Psoas muscle (tissue), 8 donors: ENCODE measurements around the gene TPI1. TPM values are rescaled to one million over a fixed set of nuclear protein-coding genes. Genes with fewer than 3 reads are reported as not detected.

Experiments
- ATAC-seq, 4 donors: fragments of 200-7000 bp; cut with Tn5 transposase; one replicate each; pipeline ENCODE4 v1.9.1; 2020; ENCODE audit warnings: moderate library complexity in 3 of 4, mild to moderate bottlenecking in 2 of 4
- DNase-seq, 2 donors: peaks; one replicate each; pipeline ENCODE4 v3.0.0-alpha.2; 2020
- H3K27ac ChIP-seq: fragments of 200-600 bp; one replicate; pipeline ENCODE4 v1.8.0; 2022
- H3K27me3 ChIP-seq, 3 donors: fragments of 200-600 bp in 1 of 3; one replicate each; pipeline versions ENCODE4 v1.6.1 to v1.8.0; 2013 to 2022; ENCODE audit warnings: low read length in 2 of 3, mild to moderate bottlenecking in 2 of 3, moderate library complexity in 1 of 3; ENCODE audit not compliant: insufficient read depth in 3 of 3
- H3K36me3 ChIP-seq, 2 donors: fragments of 200-600 bp in 1 of 2; one replicate each; pipeline versions ENCODE4 v1.6.1 to v1.8.0; 2013 to 2022; ENCODE audit warnings: low read depth in 1 of 2, mild to moderate bottlenecking in 1 of 2, moderate library complexity in 1 of 2; ENCODE audit not compliant: insufficient read depth in 1 of 2
- H3K4me1 ChIP-seq: fragments of 200-600 bp; one replicate; pipeline ENCODE4 v1.8.0; 2022
- H3K4me3 ChIP-seq: fragments of 200-600 bp; one replicate; pipeline ENCODE4 v1.8.0; 2022; ENCODE audit warnings: mild to moderate bottlenecking
- H3K9me3 ChIP-seq: fragments of 200-600 bp; one replicate; pipeline ENCODE4 v1.8.0; 2022
- WGBS, 3 donors: extraction: QIAGEN DNeasy Blood & Tissue Kit; methylation state at CpG; one replicate each; pipeline versions ENCODE4 v1.1.6 to v1.1.7; 2013; 5-methylcytosine and 5-hydroxymethylcytosine counted together
- intact Hi-C, 2 donors: fragments of 100-400 bp; cut with DNase I; formaldehyde crosslinking; loops; one replicate each; pipeline versions ENCODE4 v1.11.0 to v1.14.2; 2022
- polyA plus RNA-seq, 3 donors: library from polyadenylated mRNA; stranded (reverse); fragments of 200-250 nt; gene quantifications; one replicate each; pipeline ENCODE4 v1.2.3, GENCODE V29; 2013
- total RNA-seq, 4 donors: library from RNA; stranded (reverse); fragmentation: NEBNext Ultra II Directional in 2 of 4; extraction: Animal tissue kit (Norgen Biotek cat#: 25700) in 2 of 4; gene quantifications; one replicate each; pipeline versions ENCODE4 v1.2.1 to v1.2.4, GENCODE V29; 2021 to 2023
- TF ChIP-seq, protein P1 (sequence below): fragments of 200-600 bp; IDR thresholded peaks from one replicate; pipeline ENCODE4 v1.8.0; 2022; ENCODE audit warnings: antibody characterized with exemption
- donor health status: healthy with polysubstance abuse.
- donor health status: DM: no; HTN: no; CAD: no; lungs with moderate emphysema.
- donor health status: Bipolar disorder and iron deficiency.
- donor health status: healthy.
- donor health status: DM: yes; HTN: yes; CAD: no.
- donor health status: DM: no; HTN: no; CAD: no.
- donor health status: DM: no; HTN: no; CAD: no.
- donor health status: DM: yes; HTN: yes; CAD: no.

The TPI1 gene
- total and polyA plus RNA-seq, 7 donors, result 537 to 952 (median 699) TPM

DNA sequence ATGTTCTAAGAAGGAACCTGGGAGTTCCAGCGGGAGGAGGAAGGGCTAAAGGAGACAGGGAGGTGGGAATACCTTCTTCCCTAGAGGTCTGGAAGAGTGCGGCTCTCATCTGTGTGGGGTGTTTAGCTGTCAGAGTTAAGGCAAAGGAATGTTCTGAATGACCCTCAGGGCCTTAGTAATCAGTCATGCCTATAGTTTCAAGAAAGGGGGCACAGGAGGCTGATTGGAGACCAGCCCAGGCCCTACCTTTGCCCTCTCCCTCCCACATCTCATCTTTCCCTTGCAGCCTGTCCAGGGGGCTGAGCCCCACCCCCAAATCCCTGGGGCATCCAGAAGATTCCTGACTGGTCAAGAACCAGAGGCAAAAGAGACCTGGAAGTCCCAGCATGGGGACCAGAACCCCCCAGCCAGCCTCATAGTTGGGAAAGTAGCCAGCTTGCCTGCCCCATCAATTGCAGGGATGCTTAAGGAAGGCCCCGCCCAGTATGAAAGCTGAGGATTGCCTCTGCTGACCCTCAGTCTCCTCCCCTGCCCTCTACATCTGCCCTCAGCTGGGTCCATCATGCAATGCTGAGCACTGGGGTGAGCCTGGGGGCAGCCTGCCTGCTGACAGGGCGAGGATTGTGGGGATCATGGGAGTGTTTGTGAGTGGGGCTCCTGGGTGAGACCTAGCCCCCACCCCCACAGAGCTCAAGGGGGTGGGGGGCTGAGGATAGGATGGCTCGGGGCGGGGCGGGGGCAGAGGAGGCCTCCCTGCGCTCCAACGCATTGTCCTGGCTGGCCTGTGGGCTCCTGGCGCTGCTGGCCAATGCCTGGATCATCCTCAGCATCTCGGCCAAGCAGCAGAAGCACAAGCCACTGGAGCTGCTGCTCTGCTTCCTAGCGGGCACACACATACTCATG is 43.9 kb upstream of the TPI1 start:
- no peak for DNase-seq
- WGBS, 3 donors, result 72 to 79% (median 78%) methylated on average over 12 of the region's 12 CpGs
- peaks cover 3% of the 10 kb centered on the region for H3K4me1 ChIP-seq

DNA sequence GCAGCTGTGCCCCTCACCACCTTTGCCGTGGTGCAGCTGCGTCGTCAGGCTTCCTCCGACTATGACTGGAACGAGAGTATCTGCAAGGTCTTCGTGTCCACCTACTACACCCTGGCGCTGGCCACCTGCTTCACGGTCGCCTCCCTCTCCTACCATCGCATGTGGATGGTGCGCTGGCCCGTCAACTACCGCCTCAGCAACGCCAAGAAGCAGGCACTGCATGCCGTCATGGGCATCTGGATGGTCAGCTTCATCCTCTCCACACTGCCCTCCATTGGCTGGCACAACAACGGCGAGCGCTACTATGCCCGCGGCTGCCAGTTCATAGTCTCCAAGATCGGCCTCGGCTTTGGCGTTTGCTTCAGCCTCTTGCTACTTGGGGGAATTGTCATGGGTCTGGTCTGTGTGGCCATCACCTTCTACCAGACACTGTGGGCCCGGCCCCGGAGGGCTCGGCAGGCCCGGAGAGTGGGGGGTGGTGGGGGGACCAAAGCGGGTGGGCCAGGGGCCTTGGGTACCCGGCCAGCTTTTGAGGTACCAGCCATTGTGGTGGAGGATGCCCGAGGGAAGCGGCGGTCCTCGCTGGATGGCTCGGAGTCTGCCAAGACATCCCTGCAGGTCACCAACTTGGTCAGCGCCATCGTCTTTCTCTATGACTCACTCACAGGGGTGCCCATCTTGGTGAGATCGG is 43.1 kb upstream of the TPI1 start:
- Histone ChIP-seq H3K27ac (no peak overlapping the region), H3K9me3 (no peaks in the 10 kb centered on the region), H3K36me3 (no peaks in the 10 kb centered on the region), H3K4me1 (peaks cover 3% of the 10 kb centered on the region), H3K4me3 (no peak overlapping the region), H3K27me3 (peaks cover 0 to 68% (median 17%) of the 10 kb centered on the region in 3 donors)
- ATAC-seq, result no peak
- WGBS, 3 donors, result 73 to 84% (median 82%) methylated on average over 32 to 37 of the region's 37 CpGs
- intact Hi-C loops, result loop anchor here in 1 of 2 donors (10.0 kb wide), 1 partner anchor 69 kb away; the partner anchor contains the start of gene MLF2
- TF ChIP-seq, protein P1, sequence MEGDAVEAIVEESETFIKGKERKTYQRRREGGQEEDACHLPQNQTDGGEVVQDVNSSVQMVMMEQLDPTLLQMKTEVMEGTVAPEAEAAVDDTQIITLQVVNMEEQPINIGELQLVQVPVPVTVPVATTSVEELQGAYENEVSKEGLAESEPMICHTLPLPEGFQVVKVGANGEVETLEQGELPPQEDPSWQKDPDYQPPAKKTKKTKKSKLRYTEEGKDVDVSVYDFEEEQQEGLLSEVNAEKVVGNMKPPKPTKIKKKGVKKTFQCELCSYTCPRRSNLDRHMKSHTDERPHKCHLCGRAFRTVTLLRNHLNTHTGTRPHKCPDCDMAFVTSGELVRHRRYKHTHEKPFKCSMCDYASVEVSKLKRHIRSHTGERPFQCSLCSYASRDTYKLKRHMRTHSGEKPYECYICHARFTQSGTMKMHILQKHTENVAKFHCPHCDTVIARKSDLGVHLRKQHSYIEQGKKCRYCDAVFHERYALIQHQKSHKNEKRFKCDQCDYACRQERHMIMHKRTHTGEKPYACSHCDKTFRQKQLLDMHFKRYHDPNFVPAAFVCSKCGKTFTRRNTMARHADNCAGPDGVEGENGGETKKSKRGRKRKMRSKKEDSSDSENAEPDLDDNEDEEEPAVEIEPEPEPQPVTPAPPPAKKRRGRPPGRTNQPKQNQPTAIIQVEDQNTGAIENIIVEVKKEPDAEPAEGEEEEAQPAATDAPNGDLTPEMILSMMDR, result no peak
- no peak for DNase-seq

More for the DNA sequence above, 43.9 kb upstream of the TPI1 start:
- intact Hi-C loops, result loop anchor here in 1 of 2 donors (10.0 kb wide), 1 partner anchor 69 kb away; the partner anchor contains the start of gene MLF2
- no peak overlapping the region for H3K4me3 ChIP-seq
- H3K27ac ChIP-seq, result no peak overlapping the region
- peaks cover 0 to 60% (median 11%) of the 10 kb centered on the region in 3 donors for H3K27me3 ChIP-seq
- no peaks in the 10 kb centered on the region for H3K9me3 ChIP-seq
- TF ChIP-seq, protein P1, result no peak
- no peaks in the 10 kb centered on the region for H3K36me3 ChIP-seq
- no peak for ATAC-seq

DNA sequence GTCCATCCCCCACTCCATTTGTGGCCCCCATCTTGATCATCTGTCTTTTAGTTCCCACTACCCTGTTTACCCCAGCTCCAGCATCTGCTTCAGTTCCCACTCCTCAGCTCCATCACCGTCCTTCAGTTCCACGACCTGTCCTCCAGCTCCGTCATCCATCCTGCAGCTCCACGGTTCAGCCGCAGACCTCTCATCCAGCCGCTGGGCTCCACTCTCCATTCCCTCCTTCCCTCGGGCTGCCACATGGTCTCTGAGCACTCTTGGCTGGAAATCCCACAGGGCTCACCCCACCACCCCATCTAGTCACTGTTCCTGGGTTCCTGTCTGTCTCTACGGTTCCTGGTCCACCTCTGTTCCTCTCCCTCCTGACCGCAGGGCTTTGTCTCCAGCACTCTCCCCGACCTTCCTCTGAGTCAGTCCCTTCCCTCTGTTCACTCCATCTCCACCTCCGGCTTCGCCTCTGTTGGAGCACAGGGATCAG is 42.4 kb upstream of the TPI1 start:
- H3K4me3 ChIP-seq, result no peak overlapping the region
- DNase-seq (no peak), ATAC-seq (no peak)
- 46 to 56% (median 46%) methylated on average over 12 of the region's 12 CpGs for whole genome bisulfite sequencing, 3 donors
- no peaks in the 10 kb centered on the region for H3K36me3 ChIP-seq
- H3K27me3 ChIP-seq, result peaks cover 0 to 73% (median 15%) of the 10 kb centered on the region in 3 donors
- TF ChIP-seq, protein P1, result no peak
- H3K9me3 ChIP-seq, result no peaks in the 10 kb centered on the region
- peaks cover 3% of the 10 kb centered on the region for H3K4me1 ChIP-seq
- intact Hi-C loops, result loop anchor here (5.0 to 10.0 kb wide), 3 partner anchors 70 to 208 kb away; partner anchors contain the start of gene MLF2 (in 2 of the 2)
- no peak overlapping the region for H3K27ac ChIP-seq

DNA sequence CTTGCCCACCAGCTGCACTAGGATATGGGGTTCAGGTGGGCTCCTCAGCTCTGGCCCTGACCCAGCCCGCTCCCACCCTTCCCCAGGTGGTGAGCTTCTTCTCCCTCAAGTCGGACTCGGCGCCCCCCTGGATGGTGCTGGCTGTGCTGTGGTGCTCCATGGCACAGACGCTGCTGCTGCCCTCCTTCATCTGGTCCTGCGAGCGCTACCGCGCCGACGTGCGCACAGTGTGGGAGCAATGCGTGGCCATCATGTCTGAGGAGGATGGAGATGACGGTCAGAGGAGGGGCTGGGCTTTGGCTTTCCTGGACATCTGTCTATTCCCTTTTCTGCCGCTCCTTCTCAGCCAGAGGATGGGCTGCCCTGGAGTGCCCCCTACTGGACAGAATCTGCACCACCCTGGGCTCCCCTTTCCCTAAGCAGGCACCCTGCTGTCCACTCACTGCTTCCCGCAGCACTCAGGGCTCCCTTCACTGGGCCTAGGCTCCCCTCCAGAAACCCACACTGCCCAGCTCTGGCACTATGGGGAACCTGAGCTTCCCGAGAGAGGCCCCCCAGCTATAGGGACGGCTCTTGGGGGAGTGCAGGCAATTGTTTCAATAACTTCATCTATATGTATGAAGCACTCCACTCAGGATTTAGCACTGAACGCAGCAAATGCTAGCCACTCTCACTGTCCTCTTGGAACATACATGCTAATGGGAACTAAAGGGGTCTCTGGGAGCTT is 41.8 kb upstream of the TPI1 start:
- DNase-seq, result peak; percentile 83 to 89
- Histone ChIP-seq H3K27me3 (peaks cover 0 to 70% (median 15%) of the 10 kb centered on the region in 3 donors), H3K36me3 (no peaks in the 10 kb centered on the region), H3K9me3 (no peaks in the 10 kb centered on the region), H3K4me1 (peaks cover 3% of the 10 kb centered on the region), H3K4me3 (no peak overlapping the region), H3K27ac (no peak overlapping the region)
- ATAC-seq, result peak; percentile 79 to 83 (median 82)
- TF ChIP-seq, protein P1, result peak; percentile 87
- WGBS, 3 donors, result 10 to 12% (median 12%) methylated on average over 17 to 19 of the region's 19 CpGs
- intact Hi-C loops, result loop anchor here (2.0 to 10.0 kb wide), 4 partner anchors 71 to 208 kb away; partner anchors contain the start of gene MLF2 (in 2 of the 2)
